ENCODE results near the gene ASMT. TPM values are rescaled to one million over a fixed set of nuclear protein-coding genes. Genes with fewer than 3 reads are reported as not detected.

Gene ASMT
- polyA plus RNA-seq, 3 donors = 0.69 TPM; not detected in 2

GRCh38 chrX:1609311-1609710 is 5.5 kb upstream of the ASMT start:
- Histone ChIP-seq H3K9ac (ENCODE audit: insufficient read depth, low read length, poor library complexity, severe bottlenecking) (no peak overlapping the region), H2AFZ (ENCODE audit: insufficient read depth, low read depth, low read length, poor library complexity, severe bottlenecking) (no peak overlapping the region), H3K27ac (ENCODE audit: low read depth in 1 of 2, low read length in 2 of 2) (no peak overlapping the region), H3K9me3 (replicated peaks in 1 of 2; ENCODE audit: control insufficient read depth in 1 of 2, insufficient read depth in 1 of 2, low read length in 2 of 2) (no peaks in the 10 kb centered on the region), H3K27me3 (ENCODE audit: control insufficient read depth in 2 of 2, insufficient read depth in 2 of 2, low read length in 2 of 2) (no peaks in the 10 kb centered on the region), H3K4me1 (ENCODE audit: control insufficient read depth in 1 of 2, insufficient read depth in 2 of 2, low read length in 2 of 2) (no peaks in the 10 kb centered on the region), H3K4me2 (replicated peaks; ENCODE audit: extremely low read depth, low read length, poor library complexity, severe bottlenecking) (no peak overlapping the region), H3K79me2 (ENCODE audit: insufficient read depth, low read length) (no peaks in the 10 kb centered on the region), H3K4me3 (replicated peaks in 1 of 3; ENCODE audit: low read depth in 2 of 3, low read length in 3 of 3) (no peak overlapping the region), H3K36me3 (replicated peaks in 1 of 2; ENCODE audit: control insufficient read depth in 1 of 2, insufficient read depth in 2 of 2, low read length in 2 of 2) (no peaks in the 10 kb centered on the region), H4K20me1 (ENCODE audit: insufficient read depth, low read length) (peaks cover 5% of the 10 kb centered on the region)
- Mint-ChIP-seq H3K4me1 (peaks cover 2% of the 10 kb centered on the region), H3K27me3 (ENCODE audit: low read depth in 3 of 3) (peaks cover 1 to 2% (median 2%) of the 10 kb centered on the region in 3 donors), H3K36me3 (peaks cover under 1 to 20% of the 10 kb centered on the region in 2 donors), H3K27ac (peak overlapping the region in 2 of 7 donors; percentile 34 to 83), H3K4me3 (no peak overlapping the region), H3K9me3 (peaks cover 0 to 2% (median 0%) of the 10 kb centered on the region in 7 donors)
- TF ChIP-seq, protein P1, sequence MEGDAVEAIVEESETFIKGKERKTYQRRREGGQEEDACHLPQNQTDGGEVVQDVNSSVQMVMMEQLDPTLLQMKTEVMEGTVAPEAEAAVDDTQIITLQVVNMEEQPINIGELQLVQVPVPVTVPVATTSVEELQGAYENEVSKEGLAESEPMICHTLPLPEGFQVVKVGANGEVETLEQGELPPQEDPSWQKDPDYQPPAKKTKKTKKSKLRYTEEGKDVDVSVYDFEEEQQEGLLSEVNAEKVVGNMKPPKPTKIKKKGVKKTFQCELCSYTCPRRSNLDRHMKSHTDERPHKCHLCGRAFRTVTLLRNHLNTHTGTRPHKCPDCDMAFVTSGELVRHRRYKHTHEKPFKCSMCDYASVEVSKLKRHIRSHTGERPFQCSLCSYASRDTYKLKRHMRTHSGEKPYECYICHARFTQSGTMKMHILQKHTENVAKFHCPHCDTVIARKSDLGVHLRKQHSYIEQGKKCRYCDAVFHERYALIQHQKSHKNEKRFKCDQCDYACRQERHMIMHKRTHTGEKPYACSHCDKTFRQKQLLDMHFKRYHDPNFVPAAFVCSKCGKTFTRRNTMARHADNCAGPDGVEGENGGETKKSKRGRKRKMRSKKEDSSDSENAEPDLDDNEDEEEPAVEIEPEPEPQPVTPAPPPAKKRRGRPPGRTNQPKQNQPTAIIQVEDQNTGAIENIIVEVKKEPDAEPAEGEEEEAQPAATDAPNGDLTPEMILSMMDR (IDR thresholded peaks at IDR 0.05) = no peak
- DNase-seq = no peak
- 97% methylated on average over 10 of the region's 11 CpGs for WGBS (ENCODE audit: insufficient coverage)
- intact Hi-C loops (cut with micrococcal nuclease) = no loop called here

DNA sequence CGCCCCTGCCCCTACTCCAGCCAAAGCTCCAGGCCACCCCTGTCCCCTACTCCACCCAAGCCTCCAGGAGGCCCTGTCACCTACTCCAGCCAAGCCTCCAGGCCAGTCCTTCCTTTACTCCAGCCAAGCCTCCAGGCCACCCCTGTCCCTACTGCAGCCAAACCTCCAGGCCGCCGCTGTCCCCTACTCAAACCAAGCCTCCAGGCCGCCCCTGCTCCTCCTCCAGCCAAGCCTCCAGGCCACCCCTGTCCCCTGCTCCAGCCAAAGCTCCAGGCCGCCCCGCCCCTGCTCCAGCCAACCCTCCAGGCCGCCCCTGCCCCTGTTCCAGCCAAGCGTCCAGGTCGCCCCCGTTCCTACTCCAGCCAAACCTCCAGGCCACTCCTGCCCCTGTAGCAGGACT is 5.1 kb upstream of the ASMT start:
- no peaks in the 10 kb centered on the region for H3K36me3 ChIP-seq (replicated peaks in 1 of 2; ENCODE audit: control insufficient read depth in 1 of 2, insufficient read depth in 2 of 2, low read length in 2 of 2)
- Mint-ChIP-seq H3K4me1 (peaks cover 2% of the 10 kb centered on the region), H3K27ac (peak overlapping the region in 1 of 7 donors; percentile 83), H3K9me3 (peaks cover 0 to 2% (median 0%) of the 10 kb centered on the region in 7 donors), H3K36me3 (peaks cover 0 to 20% of the 10 kb centered on the region in 2 donors), H3K4me3 (no peak overlapping the region), H3K27me3 (ENCODE audit: low read depth in 3 of 3) (peaks cover 2 to 3% (median 2%) of the 10 kb centered on the region in 3 donors)
- peaks cover under 1% of the 10 kb centered on the region for H4K20me1 ChIP-seq (ENCODE audit: insufficient read depth, low read length)
- WGBS (ENCODE audit: insufficient coverage) = 99% methylated on average over 10 of the region's 10 CpGs
- no peaks in the 10 kb centered on the region for H3K4me1 ChIP-seq (ENCODE audit: control insufficient read depth in 1 of 2, insufficient read depth in 2 of 2, low read length in 2 of 2)
- no peaks in the 10 kb centered on the region for H3K9me3 ChIP-seq (replicated peaks in 1 of 2; ENCODE audit: control insufficient read depth in 1 of 2, insufficient read depth in 1 of 2, low read length in 2 of 2)
- H3K9ac ChIP-seq (ENCODE audit: insufficient read depth, low read length, poor library complexity, severe bottlenecking) = no peak overlapping the region
- intact Hi-C loops (cut with micrococcal nuclease) = no loop called here
- H2AFZ ChIP-seq (ENCODE audit: insufficient read depth, low read depth, low read length, poor library complexity, severe bottlenecking) = no peak overlapping the region
- no peaks in the 10 kb centered on the region for H3K79me2 ChIP-seq (ENCODE audit: insufficient read depth, low read length)
- H3K4me2 ChIP-seq (replicated peaks; ENCODE audit: extremely low read depth, low read length, poor library complexity, severe bottlenecking) = no peak overlapping the region
- no peaks in the 10 kb centered on the region for H3K27me3 ChIP-seq (ENCODE audit: control insufficient read depth in 2 of 2, insufficient read depth in 2 of 2, low read length in 2 of 2)
- H3K4me3 ChIP-seq (replicated peaks in 1 of 3; ENCODE audit: low read depth in 2 of 3, low read length in 3 of 3) = no peak overlapping the region
- no peak overlapping the region for H3K27ac ChIP-seq (ENCODE audit: low read depth in 1 of 2, low read length in 2 of 2)
- TF ChIP-seq, protein P1 (IDR thresholded peaks at IDR 0.05) = no peak
- DNase-seq = no peak
